H1 (cell line): ENCODE measurements around the gene TRPV4. TPM values are rescaled to one million over a fixed set of nuclear protein-coding genes. Genes with fewer than 3 reads are reported as not detected.

ENCODE experiments used
- CTCF ChIA-PET: fragments of 300-600 bp; sonication (Branson Sonifier 250); formaldehyde crosslinking; loops from one replicate; lab custom pipeline; 2021; ENCODE audit not compliant: partially characterized antibody; lab: Charles Lee
- POLR2A ChIA-PET: fragments of 300-600 bp; sonication (Branson Sonifier 250); formaldehyde crosslinking; loops from one replicate; lab custom pipeline; 2021; ENCODE audit warnings: inconsistent platforms; ENCODE audit not compliant: partially characterized antibody; lab: Charles Lee
- DNase-seq, 2 experiments: peaks; one replicate each; pipeline versions ENCODE4 v3.0.0 to v3.0.0-alpha.2; 2010 to 2022; ENCODE audit warnings: low spot score in 2 of 2, low read depth in 1 of 2, mixed read lengths in 1 of 2
- FAIRE-seq: peaks from 2 replicates; lab custom pipeline; 2011; peaks lifted over from hg19 to GRCh38; lab: Jason Lieb, UNC
- H2AFZ ChIP-seq: 2 replicates; pipeline ENCODE4 v1.8.1; 2012; ENCODE audit warnings: low read length, inconsistent platforms
- H2AK5ac ChIP-seq: 2 replicates; pipeline ENCODE4 v1.6.1; 2013; ENCODE audit warnings: low read depth, low read length
- H2BK120ac ChIP-seq: replicated peaks from 2 replicates; pipeline ENCODE3; 2013; ENCODE audit warnings: low read depth, low read length, inconsistent platforms
- H2BK12ac ChIP-seq: 2 replicates; pipeline ENCODE4 v1.6.1; 2013; ENCODE audit warnings: low read depth, low read length
- H2BK15ac ChIP-seq: 2 replicates; pipeline ENCODE4 v1.6.1; 2013; ENCODE audit warnings: low read length
- H2BK20ac ChIP-seq: 2 replicates; pipeline ENCODE4 v1.6.1; 2013; ENCODE audit warnings: low read length
- H2BK5ac ChIP-seq: 2 replicates; pipeline ENCODE4 v1.6.1; 2013; ENCODE audit warnings: low read depth, low read length
- H3K14ac ChIP-seq: 2 replicates; pipeline ENCODE4 v1.6.1; 2013; ENCODE audit warnings: inconsistent platforms; ENCODE audit not compliant: insufficient read length
- H3K18ac ChIP-seq: 2 replicates; pipeline ENCODE4 v1.6.1; 2013; ENCODE audit warnings: low read length; ENCODE audit errors: extremely low read depth
- H3K23ac ChIP-seq: 2 replicates; pipeline ENCODE4 v1.6.1; 2013; ENCODE audit warnings: inconsistent platforms; ENCODE audit not compliant: insufficient read length
- H3K23me2 ChIP-seq: 2 replicates; pipeline ENCODE4 v1.6.1; 2013; ENCODE audit warnings: low read depth, low read length
- H3K27ac ChIP-seq: 2 replicates; pipeline ENCODE4 v1.6.1; 2011; ENCODE audit warnings: low read depth, low read length, inconsistent platforms
- H3K27me3 ChIP-seq, 4 experiments: replicated peaks in 1 of 4; 1 replicate in 1 of 4; 2 replicates in 3 of 4; pipeline versions ENCODE4 v1.6.1 to v1.8.1; 2011 to 2013; ENCODE audit warnings: low read length in 3 of 4, mild to moderate bottlenecking in 3 of 4, inconsistent platforms in 2 of 4, mixed read lengths in 2 of 4, moderate library complexity in 1 of 4; ENCODE audit not compliant: control insufficient read depth in 3 of 4, insufficient read depth in 3 of 4; ENCODE audit errors: extremely low read depth in 1 of 4
- H3K36me3 ChIP-seq, 4 experiments: 2 replicates each; pipeline versions ENCODE4 v1.6.1 to v1.8.1; 2011 to 2013; ENCODE audit warnings: mild to moderate bottlenecking in 4 of 4, low read length in 3 of 4, moderate library complexity in 2 of 4, control low read depth in 1 of 4, inconsistent platforms in 1 of 4; ENCODE audit not compliant: insufficient read depth in 4 of 4, control insufficient read depth in 2 of 4
- H3K4ac ChIP-seq: replicated peaks from 2 replicates; pipeline ENCODE3; 2013; ENCODE audit warnings: low read length, low read depth, mixed read lengths, inconsistent platforms; ENCODE audit not compliant: insufficient read length
- H3K4me1 ChIP-seq, 4 experiments: replicated peaks in 1 of 4; 1 replicate in 1 of 4; 2 replicates in 3 of 4; pipeline versions ENCODE4 v1.6.1 to v1.8.1; 2011 to 2013; ENCODE audit warnings: low read length in 3 of 4, inconsistent platforms in 2 of 4, mixed read lengths in 1 of 4; ENCODE audit not compliant: insufficient read depth in 4 of 4, control insufficient read depth in 3 of 4
- H3K4me2 ChIP-seq, 2 experiments: 2 replicates each; pipeline versions ENCODE4 v1.6.1 to v1.8.1; 2011 to 2013; ENCODE audit warnings: low read depth in 2 of 2, low read length in 2 of 2, control low read depth in 1 of 2, inconsistent platforms in 1 of 2, mild to moderate bottlenecking in 1 of 2; ENCODE audit not compliant: insufficient read depth in 1 of 2
- H3K4me3 ChIP-seq, 4 experiments: fragments of 200-600, 300-600 bp in 1 of 4; sonication (generic), shearing (Covaris generic), sonication (Bioruptor Twin) in 1 of 4; 2 replicates each; pipeline versions ENCODE4 v1.5.1 to v1.8.1; 2011 to 2016; ENCODE audit warnings: low read length in 4 of 4, low read depth in 3 of 4, control low read depth in 2 of 4, inconsistent platforms in 2 of 4, mild to moderate bottlenecking in 2 of 4, mixed read lengths in 1 of 4, moderate library complexity in 1 of 4; ENCODE audit not compliant: insufficient read depth in 2 of 4; ENCODE audit errors: extremely low read depth in 1 of 4
- H3K56ac ChIP-seq: replicated peaks from 2 replicates; pipeline ENCODE3; 2013; ENCODE audit warnings: low read depth, mild to moderate bottlenecking, mixed read lengths, low read length, inconsistent platforms; ENCODE audit not compliant: insufficient read length
- H3K79me1 ChIP-seq: 2 replicates; pipeline ENCODE4 v1.6.1; 2013; ENCODE audit warnings: low read depth, low read length, control low read depth
- H3K79me2 ChIP-seq, 2 experiments: 2 replicates each; pipeline versions ENCODE4 v1.6.1 to v1.8.1; 2012 to 2013; ENCODE audit warnings: low read length in 2 of 2, mild to moderate bottlenecking in 2 of 2, inconsistent platforms in 1 of 2; ENCODE audit not compliant: insufficient read depth in 2 of 2, control insufficient read depth in 1 of 2
- H3K9ac ChIP-seq, 4 experiments: replicated peaks in 1 of 4; 1 replicate in 1 of 4; 2 replicates in 3 of 4; pipeline versions ENCODE4 v1.6.1 to v1.8.1; 2011 to 2013; ENCODE audit warnings: low read depth in 3 of 4, low read length in 3 of 4, control low read depth in 2 of 4, mild to moderate bottlenecking in 2 of 4, moderate library complexity in 2 of 4, inconsistent platforms in 1 of 4; ENCODE audit errors: extremely low read depth in 1 of 4
- H3K9me3 ChIP-seq, 2 experiments: 2 replicates each; pipeline versions ENCODE4 v1.6.1 to v1.8.1; 2012 to 2013; ENCODE audit warnings: mild to moderate bottlenecking in 2 of 2, moderate library complexity in 2 of 2, control low read depth in 1 of 2, inconsistent platforms in 1 of 2, low read depth in 1 of 2, low read length in 1 of 2, mixed read lengths in 1 of 2; ENCODE audit not compliant: insufficient read depth in 2 of 2
- H4K20me1 ChIP-seq, 2 experiments: replicated peaks in 1 of 2; 2 replicates each; pipeline versions ENCODE3 to v1.8.1; 2011 to 2013; ENCODE audit warnings: inconsistent platforms in 2 of 2, low read length in 2 of 2, mild to moderate bottlenecking in 1 of 2; ENCODE audit not compliant: insufficient read depth in 2 of 2, control insufficient read depth in 1 of 2
- H4K5ac ChIP-seq: 2 replicates; pipeline ENCODE4 v1.6.1; 2013; ENCODE audit warnings: low read length, low read depth, mixed read lengths, inconsistent platforms; ENCODE audit not compliant: insufficient read length
- H4K8ac ChIP-seq: 2 replicates; pipeline ENCODE4 v1.8.0; 2013; ENCODE audit warnings: mild to moderate bottlenecking, moderate library complexity, low read length, inconsistent platforms; ENCODE audit not compliant: insufficient read depth; ENCODE audit errors: extremely low read depth
- H4K91ac ChIP-seq: replicated peaks from 2 replicates; pipeline ENCODE3; 2013; ENCODE audit warnings: low read length, mixed read lengths, inconsistent platforms; ENCODE audit not compliant: insufficient read length
- CHD1 ChIP-seq: IDR thresholded peaks from 2 replicates; pipeline ENCODE4 v1.6.1; 2012; ENCODE audit warnings: low read depth, low read length, improper control_type of control experiment
- EP300 ChIP-seq, 2 experiments: IDR thresholded peaks; 1 replicate in 1 of 2; 2 replicates in 1 of 2; pipeline ENCODE4 v1.6.1; 2011 to 2012; ENCODE audit warnings: low read depth in 2 of 2, low read length in 2 of 2, mild to moderate bottlenecking in 2 of 2, borderline replicate concordance in 1 of 2, inconsistent platforms in 1 of 2, moderate library complexity in 1 of 2
- HDAC2 ChIP-seq, 2 experiments: fragments of 300-600 bp in 1 of 2; sonication (generic) in 1 of 2; IDR thresholded peaks; 2 replicates each; pipeline ENCODE4 v1.6.1; 2011 to 2012; ENCODE audit warnings: low read depth in 2 of 2, low read length in 2 of 2, mild to moderate bottlenecking in 2 of 2, moderate library complexity in 2 of 2, borderline replicate concordance in 1 of 2, inconsistent platforms in 1 of 2
- JUND ChIP-seq: IDR thresholded peaks from 2 replicates; pipeline ENCODE4 v1.6.1; 2011; ENCODE audit warnings: mild to moderate bottlenecking, improper control_type of control experiment, low read length
- PHF8 ChIP-seq: fragments of 200-600 bp; sonication (generic); conservative IDR thresholded peaks from 2 replicates; pipeline ENCODE4 v1.7.1; 2012; ENCODE audit warnings: low read depth, mild to moderate bottlenecking, inconsistent platforms, low read length, moderate library complexity
- POU5F1 ChIP-seq: IDR thresholded peaks from 2 replicates; pipeline ENCODE4 v1.6.1; 2011; ENCODE audit warnings: low read depth, mild to moderate bottlenecking, low read length, moderate library complexity
- SRF ChIP-seq: IDR thresholded peaks from 2 replicates; pipeline ENCODE4 v1.6.1; 2011; ENCODE audit warnings: mild to moderate bottlenecking, low read depth, low read length, moderate library complexity
- TAF1 ChIP-seq: IDR thresholded peaks from 2 replicates; pipeline ENCODE4 v1.6.1; 2011; ENCODE audit warnings: mild to moderate bottlenecking, low read depth, low read length
- TEAD4 ChIP-seq: IDR thresholded peaks from 2 replicates; pipeline ENCODE4 v1.6.1; 2012; ENCODE audit warnings: low read depth, low read length, inconsistent platforms, mixed read lengths
- ZNF274 ChIP-seq: IDR thresholded peaks from 2 replicates; pipeline ENCODE4 v1.7.0; 2012; ENCODE audit warnings: low read length, borderline replicate concordance; ENCODE audit errors: extremely low read depth
- WGBS, 2 experiments: shearing (Covaris generic) in 1 of 2; methylation state at CpG; one replicate each; pipeline versions ENCODE4 v1.1.6 to v1.1.7; 2013 to 2015; ENCODE audit warnings: low lambda C conversion rate in 2 of 2, mixed read lengths in 2 of 2, inconsistent platforms in 1 of 2, low coverage in 1 of 2, missing lambda C conversion rate in 1 of 2; ENCODE audit not compliant: insufficient replicate concordance in 2 of 2, insufficient coverage in 1 of 2, insufficient read length in 1 of 2; ENCODE audit errors: extremely low coverage in 1 of 2, missing lambda C conversion rate in 1 of 2; 5-methylcytosine and 5-hydroxymethylcytosine counted together
- polyA plus RNA-seq, 7 experiments: library from polyadenylated mRNA; depleted of rRNA in 3 of 7; stranded (reverse) in 5 of 7; unstranded in 2 of 7; fragments of >200 nt in 5 of 7; fragments of 200-250 nt in 2 of 7; gene quantifications; 1 replicate in 5 of 7; 2 replicates in 1 of 7; 4 replicates in 1 of 7; pipeline versions ENCODE4 v1.2.1 to v1.2.3, GENCODE V29; 2011 to 2013; ENCODE audit warnings: missing spikeins in 2 of 7, mixed read lengths in 2 of 7
- total RNA-seq: library from RNA; stranded (reverse); fragmentation: NEBNext Ultra II Directional; extraction: Animal tissue kit (Norgen Biotek cat#: 25700); gene quantifications from 2 replicates; pipeline ENCODE4 v1.2.1, GENCODE V29; 2021
- TF ChIP-seq, protein P1 (sequence below): IDR thresholded peaks from 2 replicates; pipeline ENCODE4 v1.6.1; 2012; ENCODE audit warnings: low read length, inconsistent platforms

TRPV4 gene
- total and polyA plus RNA-seq, 2 of the 8 experiments (the other 6 are each of a cell fraction or from before 2014, with no cell fraction given): 2.1 to 6.2 TPM

DNA sequence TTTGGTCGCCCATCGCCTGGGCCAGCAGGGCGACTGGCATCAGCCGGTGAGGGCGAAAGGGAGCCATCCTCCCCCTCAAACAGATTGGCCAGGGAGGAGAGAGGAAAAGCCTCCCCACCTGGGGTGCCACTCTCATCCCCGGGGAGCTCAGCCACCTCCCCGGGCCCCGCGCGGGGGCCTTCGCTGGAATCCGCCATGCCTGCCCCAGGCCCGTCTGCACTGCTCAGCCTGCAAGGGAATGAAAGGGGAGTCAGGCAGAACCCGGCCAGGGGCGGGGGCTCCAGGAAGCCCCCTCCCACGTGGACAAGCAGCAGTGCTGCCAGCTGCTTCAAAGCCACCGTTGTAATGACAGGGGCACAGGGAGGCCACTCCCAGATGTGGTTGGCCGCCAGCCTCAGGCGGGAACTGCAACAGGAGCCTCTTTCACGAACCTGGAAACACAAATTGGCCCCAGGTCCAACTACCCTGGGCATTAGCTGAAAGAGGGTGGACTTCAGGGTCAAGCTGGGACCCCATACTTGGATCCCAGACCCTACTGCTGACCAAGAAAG lies 18.5 kb downstream of the TRPV4 start:
- Histone ChIP-seq H4K5ac (no peak overlapping the region), H4K91ac (no peak overlapping the region), H3K4me1 (no peaks in the 10 kb centered on the region; a peak in 1 of 7 replicates), H3K27ac (no peak overlapping the region), H3K14ac (no peak overlapping the region), H3K9me3 (0 out of 4 replicates have a peak, but pooled peaks cover 0 to 5% of the 10 kb centered on the region in 2 experiments), H3K27me3 (no peaks in the 10 kb centered on the region), H4K20me1 (peaks cover 0 to 8% of the 10 kb centered on the region in 2 experiments), H3K23me2 (peaks cover 12% of the 10 kb centered on the region; the same call in 1 of the 2 replicates), H3K9ac (no peak overlapping the region), H3K79me1 (no peaks in the 10 kb centered on the region), H3K4me3 (no peak overlapping the region), H2AFZ (no peak overlapping the region), H2BK120ac (no peak overlapping the region), H2BK20ac (no peak overlapping the region), H3K56ac (no peak overlapping the region), H3K18ac (no peak overlapping the region), H2BK15ac (no peak overlapping the region), H2AK5ac (no peak overlapping the region), H3K23ac (no peak overlapping the region), H3K79me2 (no peaks in the 10 kb centered on the region), H3K4ac (no peak overlapping the region), H3K36me3 (no peaks in the 10 kb centered on the region), H3K4me2 (no peak overlapping the region), H2BK5ac (no peak overlapping the region), H4K8ac (no peak overlapping the region), H2BK12ac (no peak overlapping the region)
- no peak for TF ChIP-seq HDAC2 (IDR thresholded peaks at IDR 0.05; ENCODE audit: borderline replicate concordance in 1 of 2, low read depth in 2 of 2, low read length in 2 of 2)
- TF ChIP-seq EP300 (IDR thresholded peaks at IDR 0.05; ENCODE audit: borderline replicate concordance in 1 of 2, low read depth in 2 of 2, low read length in 2 of 2): no peak
- TF ChIP-seq, protein P1, sequence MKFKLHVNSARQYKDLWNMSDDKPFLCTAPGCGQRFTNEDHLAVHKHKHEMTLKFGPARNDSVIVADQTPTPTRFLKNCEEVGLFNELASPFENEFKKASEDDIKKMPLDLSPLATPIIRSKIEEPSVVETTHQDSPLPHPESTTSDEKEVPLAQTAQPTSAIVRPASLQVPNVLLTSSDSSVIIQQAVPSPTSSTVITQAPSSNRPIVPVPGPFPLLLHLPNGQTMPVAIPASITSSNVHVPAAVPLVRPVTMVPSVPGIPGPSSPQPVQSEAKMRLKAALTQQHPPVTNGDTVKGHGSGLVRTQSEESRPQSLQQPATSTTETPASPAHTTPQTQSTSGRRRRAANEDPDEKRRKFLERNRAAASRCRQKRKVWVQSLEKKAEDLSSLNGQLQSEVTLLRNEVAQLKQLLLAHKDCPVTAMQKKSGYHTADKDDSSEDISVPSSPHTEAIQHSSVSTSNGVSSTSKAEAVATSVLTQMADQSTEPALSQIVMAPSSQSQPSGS: no peak
- TF ChIP-seq JUND: no peak
- TF ChIP-seq TAF1: no peak
- TF ChIP-seq POU5F1: no peak
- TF ChIP-seq CHD1: no peak
- no peak for TF ChIP-seq TEAD4
- no peak for TF ChIP-seq PHF8
- TF ChIP-seq ZNF274: no peak
- no peak for TF ChIP-seq SRF
- ChIA-PET CTCF (interaction anchor here (0.8 to 2.8 kb wide), 6 partner anchors 9 to 96 kb away, joined by 3 to 28 read pairs (median 4); no protein-coding TSS in a partner anchor), POLR2A (no interaction called here)
- FAIRE-seq: no peak
- WGBS, 2 experiments: 74% methylated on average over 8 of the region's 20 CpGs; no CpG with 5 or more reads in 1 of the 2 experiments
- DNase-seq: no peak
